Fibroblast of upper back skin (primary cell): ENCODE data around the gene CSNK2A1.
"Not testable (repeated sequence)": the region's sequence is repeated elsewhere in the genome, so short reads cannot be mapped to it uniquely, and the experiment has no call there.

Experiments used
- DNase-seq: peaks from one replicate; pipeline ENCODE4 v3.0.0-alpha.2; 2013

Gene CSNK2A1

DNA sequence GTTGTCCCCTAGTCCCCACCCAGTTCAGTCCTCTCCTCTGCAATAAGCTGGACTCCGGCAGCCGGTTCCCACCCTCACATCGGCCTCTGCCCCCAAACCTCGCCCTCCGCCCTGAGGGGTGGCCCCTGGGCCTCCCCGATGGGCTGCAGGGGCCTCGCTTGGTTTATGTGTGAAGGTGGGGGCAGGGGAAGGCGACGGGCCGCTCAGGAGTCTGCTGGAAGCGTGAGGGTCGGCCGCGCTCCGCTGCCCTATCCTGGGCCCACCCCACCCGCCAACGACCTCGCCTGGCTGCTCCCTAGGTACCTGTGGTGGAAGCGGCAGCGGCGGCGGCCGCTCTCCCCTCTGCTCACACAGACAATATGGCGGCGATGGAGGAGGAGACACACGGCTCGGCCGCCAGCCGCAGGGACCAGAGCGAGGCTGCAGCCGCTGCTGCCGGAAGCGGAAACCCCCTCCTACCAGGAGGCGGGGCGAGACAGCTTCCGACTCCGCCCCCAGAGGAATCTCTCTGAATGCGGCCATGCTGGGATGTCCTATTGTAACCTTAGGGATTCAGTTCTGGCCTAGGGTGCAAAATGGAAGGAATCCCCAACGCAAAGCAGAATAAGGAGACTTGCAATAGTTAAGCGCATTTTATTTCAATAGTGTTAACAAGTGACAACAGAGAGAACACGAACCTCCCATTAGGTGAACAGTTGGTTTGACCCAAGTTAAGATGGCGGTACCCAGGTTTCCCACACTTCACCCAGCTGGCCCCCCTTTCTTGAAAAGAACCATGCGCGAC is at the start of gene CSNK2A1:
Gene CSNK2A1, minus strand, starts transcription at position 422 of the 784 bp plus-strand sequence. CDS start 35,239 bp downstream, outside the sequence.
- peak; percentile 95 for DNase-seq

DNA sequence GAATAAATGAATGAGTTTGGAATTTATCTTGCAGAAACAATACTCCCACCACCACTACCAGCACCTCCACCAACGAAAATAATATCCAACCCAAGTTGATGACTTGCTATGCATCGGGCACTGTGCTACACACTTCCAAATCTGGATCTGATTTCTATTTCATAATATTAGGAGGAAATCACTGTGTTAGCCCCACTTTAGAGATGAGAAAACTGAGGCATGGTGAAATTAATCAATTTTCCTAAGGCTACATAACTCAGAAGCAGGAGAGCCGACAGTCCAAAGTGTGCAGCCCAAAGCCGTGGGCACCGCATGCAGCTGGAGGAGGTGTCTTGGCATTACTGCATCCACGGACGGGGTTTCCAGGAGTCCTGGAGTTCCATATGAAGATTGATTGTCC is 48.9 kb upstream of the CSNK2A1 start:
- DNase-seq: no peak

DNA sequence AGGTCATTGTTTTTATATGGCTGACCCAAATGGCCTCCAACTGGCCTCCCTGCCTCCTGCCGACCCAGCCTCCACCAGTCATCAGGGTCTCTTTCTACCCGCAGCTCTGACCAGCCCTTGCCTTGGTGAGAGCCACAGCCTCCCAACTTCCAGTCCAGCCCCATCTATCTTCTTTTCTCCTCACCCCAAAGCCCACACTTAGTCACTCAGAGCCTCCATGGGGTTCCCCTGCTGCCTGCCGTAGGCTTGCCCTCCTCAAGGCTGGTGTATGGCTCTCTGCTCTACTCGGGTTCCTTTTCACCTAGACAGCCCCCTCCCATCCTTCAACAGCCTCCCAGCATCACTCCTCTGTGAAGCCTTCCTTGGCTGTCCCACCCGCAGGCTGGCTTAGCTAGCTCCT is 48.4 kb upstream of the CSNK2A1 start:
- DNase-seq: no peak

DNA sequence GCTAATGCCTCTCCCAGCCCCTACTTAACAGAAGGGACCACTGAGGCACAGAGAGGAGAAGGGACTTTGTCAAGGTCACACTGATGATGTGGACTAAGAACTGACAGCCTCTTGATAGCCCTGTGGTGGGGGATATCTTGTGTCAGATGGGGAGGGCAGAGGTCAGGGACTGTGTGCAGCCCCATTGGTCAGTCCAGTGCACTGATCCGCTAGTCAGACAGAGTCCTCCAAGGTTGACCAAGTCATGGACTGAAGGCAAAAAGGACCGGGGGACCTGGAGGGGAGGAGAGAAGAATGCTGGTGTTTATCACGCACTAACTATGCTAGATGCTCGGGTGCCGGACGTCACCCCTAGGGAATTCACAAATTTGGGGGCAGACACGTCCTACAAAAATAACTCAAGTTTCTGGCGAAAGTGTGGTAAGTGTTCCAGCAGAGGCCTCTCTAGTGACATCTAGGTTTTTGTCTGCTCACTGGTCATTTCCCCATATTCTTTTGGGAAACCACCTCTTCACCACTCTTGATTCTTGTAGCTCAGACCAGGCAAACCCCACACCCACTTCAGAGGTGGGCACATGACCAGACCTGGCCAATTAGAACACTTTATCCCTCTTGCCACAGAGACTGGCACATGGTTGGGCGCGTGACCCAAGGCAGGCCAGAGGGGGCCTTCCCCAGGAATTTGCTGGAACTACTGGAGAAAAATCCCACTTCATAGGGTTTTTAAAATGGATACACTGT is 45.5 kb upstream of the CSNK2A1 start:
- DNase-seq: no peak

DNA sequence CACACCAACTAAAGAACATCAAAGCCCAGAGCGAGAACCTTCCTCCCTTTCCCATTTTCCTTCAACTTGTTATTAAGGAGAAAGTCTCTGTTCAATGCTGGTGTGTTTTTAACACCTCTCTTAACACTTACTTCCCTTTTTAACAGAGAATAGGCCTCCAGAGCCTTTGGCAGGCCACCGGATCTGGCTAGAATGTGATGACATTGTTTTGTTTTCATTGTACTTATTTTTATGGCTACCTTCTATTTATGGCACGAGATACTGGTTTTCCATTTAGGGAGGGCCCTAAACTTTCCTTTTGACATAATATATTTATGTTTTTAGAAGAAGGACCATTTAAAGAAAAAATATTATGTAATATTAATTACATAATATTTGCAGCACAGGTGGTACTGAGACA is 44.9 kb upstream of the CSNK2A1 start:
- DNase-seq: no peak

DNA sequence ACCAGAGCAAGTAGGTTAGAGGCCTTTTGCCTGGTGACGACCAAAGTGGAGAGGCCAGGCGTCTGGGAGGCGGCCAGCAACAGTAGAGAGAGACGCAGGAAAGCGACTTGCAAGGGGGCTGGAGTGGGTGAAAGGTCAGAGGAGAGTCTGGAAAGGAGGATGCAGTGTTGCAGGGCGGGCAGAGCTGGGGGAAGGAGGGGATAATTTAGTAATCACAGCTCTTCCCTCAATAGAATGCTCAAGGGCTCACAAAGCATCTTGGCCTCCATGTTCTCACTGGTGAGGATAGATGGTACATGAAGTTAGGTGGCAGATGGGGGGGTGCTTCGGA is 41.3 kb upstream of the CSNK2A1 start:
- DNase-seq: no peak

DNA sequence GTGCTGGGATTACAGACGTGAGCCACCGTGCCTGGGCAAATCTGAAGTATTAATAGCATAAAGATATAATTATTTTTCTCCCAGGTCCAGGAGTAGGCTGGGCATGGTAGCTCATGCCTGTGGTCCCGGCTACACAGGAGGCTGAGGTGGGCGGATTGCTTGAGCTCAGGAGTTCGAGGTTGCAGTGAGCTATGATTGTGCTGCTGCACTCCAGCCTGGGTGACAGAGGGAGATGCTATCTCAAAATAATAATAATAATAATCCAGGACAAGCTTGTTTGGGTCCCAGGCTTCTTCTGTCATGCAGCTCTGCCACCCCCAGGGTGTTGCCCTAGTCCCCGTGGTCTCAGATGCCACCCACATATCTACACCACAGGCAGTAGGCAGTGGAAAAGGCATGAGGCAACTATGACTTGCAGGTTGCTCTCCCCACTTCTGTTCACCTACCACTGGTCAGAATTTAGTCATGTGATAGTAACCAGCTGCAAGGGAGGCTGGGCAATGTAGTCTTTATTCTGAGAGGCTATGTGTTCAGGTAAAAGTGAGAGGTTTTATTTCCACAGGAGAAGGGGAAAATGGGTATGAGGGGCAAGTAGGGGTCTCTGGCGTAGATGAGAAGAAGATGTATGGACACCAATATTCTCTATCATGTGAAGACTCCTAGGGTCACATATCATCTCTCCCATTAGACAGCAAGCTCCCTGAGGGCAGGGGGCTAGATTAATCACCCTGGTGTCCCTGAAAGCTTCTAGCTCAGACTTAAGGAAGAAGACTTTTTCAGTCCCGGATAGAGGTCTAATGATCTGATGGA is 40.8 kb upstream of the CSNK2A1 start:
- DNase-seq: no peak

DNA sequence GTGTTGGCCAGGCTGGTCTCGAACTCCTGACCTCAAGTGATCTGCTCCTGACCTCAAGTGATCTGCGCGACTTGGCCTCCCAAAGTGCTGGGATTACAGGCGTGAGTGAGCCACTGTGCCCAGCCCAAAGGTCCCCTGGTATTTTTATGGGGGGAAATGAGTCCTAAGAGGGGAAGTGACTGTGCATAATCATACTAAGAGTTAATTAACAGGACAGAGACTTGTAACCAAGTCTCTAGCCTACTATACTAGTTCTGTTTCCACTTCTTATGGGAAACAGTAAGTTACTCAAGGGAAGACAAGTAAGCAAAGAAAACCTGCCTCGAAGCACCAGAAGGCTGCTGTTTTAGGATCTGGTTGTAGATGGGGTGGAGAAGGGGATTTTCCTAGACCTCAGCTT is 38.6 kb upstream of the CSNK2A1 start:
- no peak for DNase-seq

DNA sequence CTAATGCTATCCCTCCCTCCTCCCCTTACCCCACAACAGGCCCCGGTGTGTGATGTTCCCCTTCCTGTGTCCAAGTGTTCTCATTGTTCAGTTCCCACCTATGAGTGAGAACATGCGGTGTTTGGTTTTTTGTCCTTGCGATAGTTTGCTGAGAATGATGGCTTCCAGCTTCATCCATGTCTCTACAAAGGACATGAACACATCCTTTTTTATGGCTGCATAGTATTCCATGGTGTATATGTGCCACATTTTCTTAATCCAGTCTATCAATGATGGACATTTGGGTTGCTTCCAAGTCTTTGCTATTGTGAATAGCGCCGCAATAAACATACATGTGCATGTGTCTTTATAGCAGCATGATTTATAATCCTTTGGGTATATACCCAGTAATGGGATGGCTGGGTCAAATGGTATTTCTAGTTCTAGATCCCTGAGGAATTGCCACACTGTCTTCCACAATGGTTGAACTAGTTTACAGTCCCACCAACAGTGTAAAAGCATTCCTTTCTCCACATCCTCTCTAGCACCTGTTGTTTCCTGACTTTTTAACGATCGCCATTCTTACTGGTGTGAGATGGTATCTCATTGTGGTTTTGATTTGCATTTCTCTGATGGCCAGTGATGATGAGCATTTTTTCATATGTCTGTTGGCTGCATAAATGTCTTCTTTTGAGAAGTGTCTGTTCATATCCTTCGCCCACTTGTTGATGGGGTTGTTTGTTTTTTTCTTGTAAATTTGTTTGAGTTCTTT is 35.5 kb upstream of the CSNK2A1 start:
- DNase-seq: not testable (repeated sequence)

DNA sequence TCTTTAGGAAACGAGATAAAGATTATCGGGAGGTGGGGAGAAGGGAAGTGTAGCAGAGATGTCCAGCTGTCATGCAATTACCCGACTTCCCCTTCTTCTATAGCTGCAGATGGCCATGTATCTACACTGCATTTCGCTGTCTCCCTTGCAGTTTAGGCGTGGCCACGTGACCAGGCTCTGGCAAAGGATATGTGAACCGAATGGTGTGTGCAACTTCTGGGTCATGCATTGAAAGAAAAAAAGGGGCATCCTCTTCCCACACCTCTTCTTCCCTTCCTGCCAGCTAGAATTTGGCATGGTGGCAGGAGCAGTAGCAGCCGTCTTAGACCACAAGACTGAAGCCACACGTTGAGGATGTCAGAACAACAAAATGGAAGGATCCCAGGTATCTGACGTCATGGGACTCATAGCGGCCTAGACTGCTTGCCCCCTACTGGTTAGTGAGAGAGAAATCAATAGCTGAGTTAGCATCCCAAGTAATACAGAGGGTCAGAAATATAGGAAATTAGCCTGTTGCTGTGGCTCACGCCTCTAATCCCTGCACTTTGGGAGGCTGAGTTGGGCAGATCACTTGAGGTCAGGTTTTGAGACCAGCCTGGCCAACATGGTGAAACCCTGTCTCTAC is 33.7 kb upstream of the CSNK2A1 start:
- DNase-seq: no peak

DNA sequence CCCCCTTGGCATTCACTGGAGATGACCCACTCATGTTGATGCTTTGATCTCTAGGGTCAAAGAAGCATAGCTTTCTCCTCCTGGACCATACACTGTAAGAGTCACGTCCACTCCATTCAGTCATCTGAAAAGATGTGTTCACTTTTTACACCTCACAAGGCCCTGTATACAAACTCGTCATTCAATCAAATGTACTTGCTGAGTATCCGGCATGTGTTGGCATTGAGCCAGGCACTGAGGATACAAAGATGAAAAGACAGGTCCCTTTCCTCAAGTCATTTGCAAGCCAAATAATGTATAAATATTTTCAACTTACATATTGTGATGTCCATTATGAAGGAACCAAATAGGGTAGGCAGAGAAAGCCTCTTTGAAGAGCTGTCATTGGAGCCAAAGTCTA is 32.6 kb upstream of the CSNK2A1 start:
- no peak for DNase-seq

DNA sequence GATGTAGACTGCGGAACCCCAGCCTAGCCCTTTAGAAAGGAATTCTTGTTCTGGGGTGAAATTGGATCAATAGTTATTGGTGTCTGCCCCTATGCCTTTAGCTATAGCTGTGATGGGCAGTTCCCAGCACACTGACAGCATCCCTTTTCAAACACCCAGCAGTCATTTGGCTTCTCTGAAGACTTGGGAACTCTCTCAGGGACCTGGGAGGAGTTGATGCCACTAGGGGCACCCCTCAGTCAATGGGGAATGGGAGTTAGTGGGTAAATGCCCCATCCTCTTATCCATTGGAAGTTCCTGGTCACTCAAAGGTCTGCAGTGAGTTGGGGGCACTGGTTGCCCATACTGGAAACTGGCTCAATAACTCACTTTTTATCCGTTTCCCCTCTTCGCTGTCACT is 31.6 kb upstream of the CSNK2A1 start:
- DNase-seq: no peak

DNA sequence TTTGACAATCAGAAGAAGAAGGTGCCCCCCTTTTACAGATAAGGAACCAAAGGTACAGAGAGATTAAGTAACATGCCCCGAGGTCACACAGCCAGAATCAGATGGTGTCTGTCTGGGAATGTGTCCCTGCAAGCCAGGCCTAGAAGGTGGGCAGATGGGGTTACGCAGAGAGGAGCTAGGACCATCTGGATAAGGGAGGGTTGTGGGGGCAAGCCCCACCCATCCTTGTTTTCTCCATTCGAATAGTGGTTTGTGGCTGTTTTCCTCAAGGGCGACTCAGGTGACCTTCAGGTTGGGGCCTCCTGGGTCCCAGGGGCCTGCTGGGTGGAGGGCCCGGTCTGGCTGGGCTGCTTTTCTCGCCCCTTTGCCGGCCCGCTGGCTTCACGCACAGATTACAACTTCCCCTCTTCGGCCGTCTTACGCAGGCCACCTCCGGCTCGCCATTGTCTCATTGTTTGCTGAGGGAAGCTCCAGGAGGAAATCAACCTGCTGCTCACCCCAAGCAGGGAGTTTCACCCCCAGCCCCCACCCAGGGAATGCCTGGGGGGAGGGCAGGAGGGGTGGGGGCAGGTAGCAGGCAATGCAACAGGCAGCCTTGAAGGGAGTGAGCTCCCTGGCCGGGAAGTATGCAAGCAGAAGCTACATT is 30.8 kb upstream of the CSNK2A1 start:
- no peak for DNase-seq

DNA sequence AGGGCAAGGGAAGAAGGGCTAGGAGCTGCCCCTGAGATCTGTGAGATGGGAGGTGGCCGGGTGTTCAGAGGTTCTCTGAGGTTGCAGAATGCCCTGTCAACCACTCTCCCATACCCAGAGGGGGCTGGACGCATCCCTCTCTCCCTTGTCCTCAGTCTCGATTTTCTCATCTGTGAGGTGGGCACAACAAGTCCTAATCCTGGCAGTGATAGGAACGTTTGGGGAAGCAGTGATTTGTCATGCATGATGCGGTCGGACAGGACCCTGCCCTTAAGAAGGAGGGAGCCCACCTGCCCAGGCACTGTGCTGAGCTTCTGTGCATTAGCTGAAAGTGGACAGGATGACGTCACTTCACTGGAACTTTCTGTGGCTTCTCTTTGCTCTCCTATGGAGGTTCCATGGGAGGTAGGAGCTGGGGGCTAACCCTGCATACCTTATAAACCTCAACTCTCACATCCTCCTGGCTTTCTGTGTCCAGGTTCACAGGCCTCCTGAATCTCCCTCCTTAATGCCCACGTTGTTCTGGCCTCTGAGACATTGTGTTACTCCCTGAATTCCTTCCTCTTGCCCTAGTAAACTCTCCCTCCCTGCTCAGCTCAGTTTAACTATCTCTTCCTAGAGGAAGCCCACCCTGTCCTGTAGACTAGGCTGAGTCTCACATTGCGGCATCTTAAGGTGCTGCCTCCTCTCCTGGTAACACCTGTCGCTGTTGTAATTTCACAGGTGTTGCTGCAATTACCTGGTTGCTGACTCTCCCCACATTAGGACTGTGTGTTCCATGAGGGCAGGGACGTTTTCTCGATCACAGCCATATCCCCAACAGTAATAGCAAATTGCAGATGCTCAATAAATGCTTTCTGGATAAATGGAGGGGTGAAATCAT is 30.1 kb upstream of the CSNK2A1 start:
- DNase-seq: no peak

DNA sequence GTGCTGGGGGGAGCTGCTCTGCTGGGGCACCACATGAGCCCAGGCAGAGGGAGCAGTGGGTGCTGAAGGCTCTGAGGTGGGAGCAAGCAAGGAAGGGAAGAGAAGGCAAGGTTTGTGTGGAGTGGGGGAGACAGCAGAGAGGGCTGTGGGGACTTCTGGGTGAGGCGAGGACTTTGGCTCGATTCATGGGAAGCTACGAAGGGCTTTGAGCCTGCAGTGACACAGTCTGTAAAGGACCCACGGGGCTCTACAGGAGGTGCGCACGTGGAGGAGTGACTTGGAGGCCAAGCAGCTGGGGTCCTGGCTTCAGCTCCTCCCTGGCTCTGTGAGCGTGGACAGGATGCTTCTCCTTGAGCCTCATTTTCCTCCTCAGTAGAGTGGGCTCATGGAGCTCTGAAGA is 29.1 kb upstream of the CSNK2A1 start:
- no peak for DNase-seq

DNA sequence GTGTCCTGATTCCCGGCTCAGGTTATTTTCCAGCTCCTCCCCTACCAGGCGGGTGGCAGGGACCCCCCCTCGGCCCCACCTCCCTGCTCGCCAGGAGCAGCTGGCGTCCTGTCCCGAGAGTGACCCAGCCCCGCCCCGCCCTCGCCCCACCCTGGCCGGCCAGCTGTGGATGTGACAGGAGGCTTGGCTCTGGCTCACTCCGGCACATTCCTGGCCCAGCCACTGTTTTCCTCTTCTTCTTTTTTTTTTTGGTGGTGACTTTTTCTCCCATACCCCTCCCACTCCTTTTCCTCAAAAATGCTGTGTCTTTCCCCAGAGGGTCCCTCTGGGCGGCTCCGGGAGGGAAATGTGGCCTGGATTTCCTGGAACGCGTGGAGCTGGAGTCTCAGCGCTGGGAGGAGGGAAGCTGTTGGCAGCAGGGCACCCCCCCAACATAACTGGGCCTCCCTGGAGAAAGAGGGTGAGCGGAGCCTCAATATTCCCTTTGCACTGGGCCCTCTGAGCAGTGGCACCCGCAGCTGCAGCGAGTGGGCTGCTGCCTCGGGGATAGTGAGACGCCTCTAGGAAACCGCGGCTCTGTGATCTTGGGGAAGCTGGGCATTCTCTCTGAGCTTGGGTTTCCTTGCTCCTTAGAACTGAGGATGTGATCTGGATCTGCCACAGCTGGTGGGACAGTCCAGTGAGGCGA is 28.3 kb upstream of the CSNK2A1 start:
- DNase-seq: peak; percentile 23

DNA sequence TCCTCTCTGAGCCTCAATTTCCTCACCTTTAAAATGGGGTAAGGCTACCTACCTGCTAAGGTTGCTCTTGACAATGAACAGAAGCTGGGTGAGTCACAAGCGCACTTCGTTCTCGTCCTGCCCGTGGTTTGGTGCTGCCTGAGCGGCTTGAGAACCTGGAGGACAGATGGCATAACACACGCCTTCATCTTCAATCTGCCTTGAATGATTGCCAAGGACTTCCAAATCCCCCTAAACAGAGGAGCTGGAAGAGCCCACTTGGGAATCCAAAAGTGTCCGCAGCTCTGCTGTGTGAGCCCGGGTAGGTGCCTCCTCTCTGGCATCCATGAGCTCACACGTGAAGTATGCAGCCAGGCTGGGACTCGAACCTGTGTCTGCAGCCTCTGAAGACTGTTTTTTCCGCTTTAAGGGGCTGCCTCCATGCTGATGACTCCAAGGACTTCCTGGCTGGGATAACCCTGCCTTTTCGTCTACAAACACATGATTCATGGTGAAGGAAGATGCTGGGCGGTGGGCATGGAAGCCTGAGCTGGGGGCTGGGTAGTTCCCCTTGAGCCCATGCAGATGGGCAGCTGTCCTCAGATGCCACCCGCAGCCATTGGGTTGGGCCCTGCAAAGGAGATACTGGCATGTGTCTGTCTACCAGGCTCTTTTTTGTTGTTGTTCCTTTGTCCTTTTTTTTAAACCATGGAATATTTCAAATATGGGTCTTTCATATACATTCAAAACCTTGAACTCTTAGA is 25.3 kb upstream of the CSNK2A1 start:
- DNase-seq: no peak

DNA sequence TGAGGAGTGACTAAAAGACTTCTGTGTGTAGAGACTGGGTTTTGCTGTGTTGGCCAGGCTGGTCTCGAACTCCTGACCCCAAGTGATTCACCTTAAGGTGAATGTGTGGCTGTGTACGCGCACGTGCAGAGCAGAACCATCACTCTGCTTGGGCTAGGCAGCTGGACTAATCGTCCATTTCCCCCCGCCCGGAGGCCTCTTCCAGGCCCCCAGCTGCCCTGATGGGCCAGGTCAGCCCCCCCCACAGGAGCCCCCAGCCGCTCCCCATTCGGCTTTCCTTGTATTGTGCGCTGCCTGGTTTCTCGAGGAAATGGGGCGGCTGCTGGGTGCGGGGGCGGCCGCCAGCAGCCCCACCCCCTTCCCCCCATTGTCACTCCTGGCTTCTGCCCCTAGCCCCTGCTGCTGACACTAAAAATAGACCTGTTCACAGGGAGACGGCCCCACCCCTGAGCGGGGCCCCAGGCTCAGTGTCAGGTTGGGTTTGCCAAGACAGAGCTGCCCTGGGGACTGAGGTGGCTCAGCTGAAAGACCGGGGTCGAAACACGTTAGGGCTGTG is 24.6 kb upstream of the CSNK2A1 start:
- no peak for DNase-seq

DNA sequence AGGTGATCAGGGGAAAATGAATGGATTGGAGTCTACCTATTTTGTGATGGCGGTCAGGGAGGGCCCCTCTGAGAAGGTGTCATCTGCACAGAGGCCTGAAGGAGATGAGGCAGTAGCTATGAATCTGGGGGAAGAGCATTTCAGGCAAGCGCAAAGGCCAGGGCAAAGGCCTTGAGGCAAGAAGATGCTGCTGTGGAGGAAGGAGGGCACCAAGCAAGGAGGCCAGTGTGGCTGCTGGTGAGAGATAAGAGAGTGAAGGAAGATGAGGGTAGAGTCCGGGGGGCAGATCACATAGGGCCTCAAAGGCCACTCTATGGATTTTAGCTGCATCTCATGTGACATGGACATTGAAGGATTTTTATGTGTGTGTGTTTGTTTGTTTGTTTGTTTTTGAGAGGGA is 20.6 kb upstream of the CSNK2A1 start:
- no peak for DNase-seq
